K562 (cell line): ENCODE data around the gene CRIM1. TPM values are rescaled to one million over a fixed set of nuclear protein-coding genes. Genes with fewer than 3 reads are reported as not detected.

Experiments used
- ATAC-seq: fragments of 200-7000 bp; cut with Tn5 transposase; 3 replicates; pipeline ENCODE4 v1.9.1; 2020; ENCODE audit warnings: moderate library complexity
- BruUV-seq: library from RNA; stranded (reverse); fragments of 400-500 nt; replicated peaks from 2 replicates; lab custom pipeline; 2021; lab: Mats Ljungman, UMichigan
- CTCF ChIA-PET: fragments of 300-600 bp; formaldehyde crosslinking; extraction: SDS; loops from one replicate; lab custom pipeline; 2021; ENCODE audit warnings: low intra/inter-chr PET ratio; lab: Yijun Ruan, JAX
- POLR2A ChIA-PET: fragments of 300-600, 350-650 bp; sonication (Branson Sonifier 250); formaldehyde crosslinking; extraction: SDS; loops from one replicate; lab custom pipeline; 2021; ENCODE audit warnings: antibody characterized with exemption, inconsistent platforms; lab: Yijun Ruan, JAX
- DNase-seq, 4 experiments: peaks; one replicate each; pipeline versions ENCODE4 v3.0.0 to v3.0.0-alpha.2; 2011 to 2018; ENCODE audit warnings: low spot score in 3 of 4, mixed read lengths in 3 of 4; ENCODE audit errors: extremely low read depth in 1 of 4
- FAIRE-seq: peaks from 2 replicates; lab custom pipeline; 2011; peaks lifted over from hg19 to GRCh38; lab: Jason Lieb, UNC
- H2AFZ ChIP-seq: 2 replicates; pipeline ENCODE4 v1.6.0; 2011; ENCODE audit warnings: low read depth, low read length, control low read depth, inconsistent platforms
- H3K27ac ChIP-seq: fragments of 200-600 bp; 3 replicates; pipeline ENCODE4 v1.8.0; 2011; ENCODE audit warnings: low read depth, mild to moderate bottlenecking, control low read depth, inconsistent platforms, low read length, moderate library complexity, mixed read lengths; ENCODE audit errors: extremely low read depth
- H3K27me3 ChIP-seq, 2 experiments: fragments of 300-600 bp in 1 of 2; 2 replicates in 1 of 2; 3 replicates in 1 of 2; pipeline versions ENCODE4 v1.6.0 to v1.8.0; 2011; ENCODE audit warnings: inconsistent platforms in 2 of 2, low read length in 2 of 2, mild to moderate bottlenecking in 1 of 2, mixed read lengths in 1 of 2, moderate library complexity in 1 of 2; ENCODE audit not compliant: control insufficient read depth in 2 of 2, insufficient read depth in 2 of 2
- H3K36me3 ChIP-seq: fragments of 300-600 bp; 3 replicates; pipeline ENCODE4 v1.8.0; 2011; ENCODE audit warnings: mild to moderate bottlenecking, low read length, inconsistent platforms; ENCODE audit not compliant: control insufficient read depth, insufficient read depth
- H3K4me1 ChIP-seq, 2 experiments: fragments of 200-600 bp in 1 of 2; replicated peaks in 1 of 2; 2 replicates in 1 of 2; 3 replicates in 1 of 2; pipeline versions ENCODE4 v1.5.1 to v1.8.0; 2011; ENCODE audit warnings: inconsistent platforms in 2 of 2, low read length in 2 of 2, mild to moderate bottlenecking in 1 of 2, mixed read lengths in 1 of 2, moderate library complexity in 1 of 2; ENCODE audit not compliant: control insufficient read depth in 2 of 2, insufficient read depth in 2 of 2
- H3K4me2 ChIP-seq: 2 replicates; pipeline ENCODE4 v1.6.1; 2011; ENCODE audit warnings: low read length, control low read depth, inconsistent platforms, mixed read lengths; ENCODE audit not compliant: insufficient read depth
- H3K4me3 ChIP-seq: fragments of 200-600 bp; sonication (generic), shearing (Covaris generic); 2 replicates; pipeline ENCODE4 v1.5.1; 2016; ENCODE audit warnings: control low read depth, inconsistent platforms
- H3K79me2 ChIP-seq: fragments of 200-600 bp; 3 replicates; pipeline ENCODE4 v1.8.0; 2011; ENCODE audit warnings: low read length, inconsistent platforms; ENCODE audit not compliant: control insufficient read depth, insufficient read depth
- H3K9ac ChIP-seq, 2 experiments: 2 replicates each; pipeline versions ENCODE4 v1.6.0 to v1.6.1; 2011; ENCODE audit warnings: low read depth in 2 of 2, low read length in 2 of 2, control low read depth in 1 of 2, inconsistent platforms in 1 of 2, mild to moderate bottlenecking in 1 of 2, mixed read lengths in 1 of 2; ENCODE audit not compliant: insufficient read depth in 1 of 2
- H3K9me1 ChIP-seq: one replicate; pipeline ENCODE4 v1.6.0; 2011; ENCODE audit warnings: inconsistent platforms, mild to moderate bottlenecking, low read length, moderate library complexity; ENCODE audit not compliant: control insufficient read depth, insufficient read depth
- H3K9me3 ChIP-seq: replicated peaks from 2 replicates; pipeline ENCODE4 v1.5.1; 2011; ENCODE audit warnings: low read depth, low read length, inconsistent platforms; ENCODE audit not compliant: control insufficient read depth, insufficient read depth
- H4K20me1 ChIP-seq: replicated peaks from 2 replicates; pipeline ENCODE4 v1.6.1; 2011; ENCODE audit warnings: low read length, inconsistent platforms, mixed read lengths; ENCODE audit not compliant: control insufficient read depth, insufficient read depth
- ARNT ChIP-seq, 2 experiments: fragments of 450-650 bp; IDR thresholded peaks; 2 replicates each; pipeline ENCODE4 v1.6.1; 2016; ENCODE audit warnings: mild to moderate bottlenecking in 1 of 2
- E2F3 ChIP-seq: fragments of 250-450 bp; sonication (Bioruptor Pico); IDR thresholded peaks from 2 replicates; pipeline ENCODE4 v1.4.0; 2020; ENCODE audit warnings: mild to moderate bottlenecking
- FOXA1 ChIP-seq: fragments of 450-650 bp; IDR thresholded peaks from 2 replicates; pipeline ENCODE4 v1.6.1; 2016; ENCODE audit warnings: mild to moderate bottlenecking, borderline replicate concordance
- GATAD2B ChIP-seq: fragments of 450-650 bp; IDR thresholded peaks from 2 replicates; pipeline ENCODE4 v1.6.1; 2017; ENCODE audit warnings: mild to moderate bottlenecking, borderline replicate concordance
- HCFC1 ChIP-seq: IDR thresholded peaks from 2 replicates; pipeline ENCODE4 v1.6.1; 2012; ENCODE audit warnings: low read depth, low read length, improper control_type of control experiment
- KDM4B ChIP-seq, 2 experiments: fragments of 450-650 bp in 1 of 2; sonication (generic) in 1 of 2; IDR thresholded peaks; 2 replicates each; pipeline ENCODE4 v1.6.1; 2016 to 2017; ENCODE audit warnings: borderline replicate concordance in 2 of 2, antibody characterized with exemption in 1 of 2, low read depth in 1 of 2, mild to moderate bottlenecking in 1 of 2
- PHF20 ChIP-seq: fragments of 450-650 bp; IDR thresholded peaks from 2 replicates; pipeline ENCODE4 v1.6.1; 2018; ENCODE audit not compliant: partially characterized antibody
- POLR2AphosphoS5 ChIP-seq: IDR thresholded peaks from 2 replicates; pipeline ENCODE4 v1.6.1; 2011; ENCODE audit warnings: mild to moderate bottlenecking, low read depth, low read length, moderate library complexity; ENCODE audit not compliant: control insufficient read depth, insufficient read depth
- RB1 ChIP-seq: fragments of 450-650 bp; IDR thresholded peaks from 2 replicates; pipeline ENCODE4 v1.6.1; 2017; ENCODE audit warnings: low read depth, mild to moderate bottlenecking
- RFX1 ChIP-seq: fragments of 450-650 bp; IDR thresholded peaks from 2 replicates; pipeline ENCODE4 v1.6.1; 2016; ENCODE audit warnings: mild to moderate bottlenecking, moderate library complexity
- RFX7 ChIP-seq: fragments of 250-450 bp; sonication (Bioruptor Pico); IDR thresholded peaks from 2 replicates; pipeline ENCODE4 v1.5.1; 2021; ENCODE audit warnings: mild to moderate bottlenecking
- TBL1XR1 ChIP-seq, 2 experiments: IDR thresholded peaks; 2 replicates each; pipeline ENCODE4 v1.6.1; 2012; ENCODE audit warnings: improper control_type of control experiment in 2 of 2, low read length in 2 of 2, mild to moderate bottlenecking in 1 of 2
- THRAP3 ChIP-seq: fragments of 450-650 bp; IDR thresholded peaks from 2 replicates; pipeline ENCODE4 v1.6.1; 2016; ENCODE audit warnings: mild to moderate bottlenecking, inconsistent platforms, borderline replicate concordance
- YBX1 ChIP-seq: fragments of 450-650 bp; IDR thresholded peaks from 2 replicates; pipeline ENCODE4 v1.7.1; 2016; ENCODE audit warnings: mild to moderate bottlenecking
- ZKSCAN8 ChIP-seq: fragments of 200-800 bp; sonication (Bioruptor generic); IDR thresholded peaks from 2 replicates; pipeline ENCODE4 v1.6.1; 2016; ENCODE audit warnings: missing genetic modification characterization, missing compliant biosample characterization
- ZNF24 ChIP-seq: fragments of 450-650 bp; IDR thresholded peaks from 2 replicates; pipeline ENCODE4 v1.6.1; 2016
- ZNF408 ChIP-seq: fragments of 250-450 bp; sonication (Bioruptor Pico); IDR thresholded peaks from 2 replicates; pipeline ENCODE4 v1.4.0; 2020; ENCODE audit warnings: low read depth, mild to moderate bottlenecking, moderate library complexity
- ZNF431 ChIP-seq: sonication (generic); formaldehyde crosslinking; IDR thresholded peaks from 2 replicates; pipeline ENCODE4 v1.8.0; 2022; ENCODE audit warnings: mild to moderate bottlenecking, missing genetic modification reagents
- WGBS: fragments of 100-300 bp; shearing (Covaris generic); methylation state at CpG from one replicate; pipeline ENCODE4 v1.1.6; 2016; ENCODE audit warnings: low coverage, mixed read lengths; ENCODE audit not compliant: insufficient coverage; ENCODE audit errors: missing lambda C conversion rate; 5-methylcytosine and 5-hydroxymethylcytosine counted together
- in situ Hi-C: fragments of 300-500 bp; cut with MboI; formaldehyde crosslinking; loops from 4 replicates; pipeline ENCODE4 v1.15.0; 2018; ENCODE audit warnings: inconsistent platforms, mixed read lengths
- intact Hi-C: fragments of 100-400 bp; cut with micrococcal nuclease; formaldehyde crosslinking; loops from 2 replicates; pipeline ENCODE4 v1.14.2; 2022
- polyA plus RNA-seq, 8 experiments: library from polyadenylated mRNA; depleted of rRNA in 4 of 8; stranded (reverse) in 5 of 8; unstranded in 3 of 8; fragments of >200 nt; fragmentation: Nextera tagmentation in 2 of 8; fragmentation: Illumina TruSeq in 1 of 8; extraction: Ambion mirVana in 2 of 8; extraction: Trizol in 1 of 8; gene quantifications; 2 replicates each; pipeline versions ENCODE4 v1.2.1 to v1.2.3, GENCODE V29; 2011 to 2014; ENCODE audit warnings: inconsistent platforms in 1 of 8, missing spikeins in 1 of 8
- total RNA-seq, 7 experiments: library from RNA; depleted of rRNA in 6 of 7; stranded (reverse); fragments of >200 nt in 6 of 7; fragmentation: Illumina TruSeq in 2 of 7; extraction: Trizol in 2 of 7; gene quantifications; 2 replicates each; pipeline versions ENCODE4 v1.2.1 to v1.2.3, GENCODE V29; 2011 to 2021; ENCODE audit warnings: low replicate concordance in 1 of 7
- TF ChIP-seq, protein P1 (sequence below): fragments of 200-800 bp; sonication (Bioruptor generic); IDR thresholded peaks from 2 replicates; pipeline ENCODE4 v1.6.1; 2017; ENCODE audit warnings: missing genetic modification characterization, missing compliant biosample characterization

CRIM1 gene
- total and polyA plus RNA-seq, 9 of the 15 experiments (the other 6 are each of a cell fraction or from before 2014, with no cell fraction given): 0.01 to 0.36 (median 0.06) TPM; not detected in 1

DNA sequence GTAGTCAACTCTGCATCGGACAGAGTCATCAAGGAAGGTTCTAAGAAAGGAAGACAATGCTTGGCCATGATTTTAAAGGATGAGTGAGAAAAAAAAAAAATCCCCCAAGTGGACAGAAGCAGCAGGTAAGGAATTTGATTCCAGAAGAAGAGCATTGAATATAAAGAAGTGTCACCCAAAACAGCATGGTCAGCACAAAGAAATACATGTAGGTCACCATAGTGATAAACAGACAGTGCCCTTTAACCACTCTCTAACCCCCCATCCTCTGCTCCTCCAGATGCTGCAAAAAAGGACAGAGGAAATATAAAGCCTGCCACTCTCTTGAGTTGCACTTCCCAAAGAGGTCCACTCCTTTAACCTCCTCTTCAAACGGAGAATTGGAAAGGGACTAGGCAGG lies 219.0 kb downstream of the CRIM1 start (continued):
- no peak for TF ChIP-seq KDM4B (IDR thresholded peaks at IDR 0.05; ENCODE audit: borderline replicate concordance in 2 of 2, low read depth in 1 of 2)

GRCh38 chr2:36577884-36578283 lies 222.3 kb downstream of the CRIM1 start:
- BruUV-seq: no TSS peak
- FAIRE-seq: no peak
- Histone ChIP-seq H3K4me3 (no peak overlapping the region), H3K9me1 (no peaks in the 10 kb centered on the region), H3K27me3 (no peaks in the 10 kb centered on the region), H3K36me3 (peaks cover 58% of the 10 kb centered on the region), H4K20me1 (no peaks in the 10 kb centered on the region), H3K9me3 (no peaks in the 10 kb centered on the region), H3K9ac (no peak overlapping the region)
- in situ Hi-C loops: no loop called here
- no peak for DNase-seq
- TF ChIP-seq E2F3: no peak
- TF ChIP-seq, protein P1, sequence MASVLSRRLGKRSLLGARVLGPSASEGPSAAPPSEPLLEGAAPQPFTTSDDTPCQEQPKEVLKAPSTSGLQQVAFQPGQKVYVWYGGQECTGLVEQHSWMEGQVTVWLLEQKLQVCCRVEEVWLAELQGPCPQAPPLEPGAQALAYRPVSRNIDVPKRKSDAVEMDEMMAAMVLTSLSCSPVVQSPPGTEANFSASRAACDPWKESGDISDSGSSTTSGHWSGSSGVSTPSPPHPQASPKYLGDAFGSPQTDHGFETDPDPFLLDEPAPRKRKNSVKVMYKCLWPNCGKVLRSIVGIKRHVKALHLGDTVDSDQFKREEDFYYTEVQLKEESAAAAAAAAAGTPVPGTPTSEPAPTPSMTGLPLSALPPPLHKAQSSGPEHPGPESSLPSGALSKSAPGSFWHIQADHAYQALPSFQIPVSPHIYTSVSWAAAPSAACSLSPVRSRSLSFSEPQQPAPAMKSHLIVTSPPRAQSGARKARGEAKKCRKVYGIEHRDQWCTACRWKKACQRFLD: no peak
- no peak for TF ChIP-seq ZKSCAN8 (CRISPR knock-in tag)
- TF ChIP-seq FOXA1: no peak
- no peak for TF ChIP-seq PHF20
- no peak for TF ChIP-seq ZNF431 (CRISPR knock-in tag)
- no peak for TF ChIP-seq HCFC1
- no peak for TF ChIP-seq ZNF24
- no peak for TF ChIP-seq TBL1XR1 (IDR thresholded peaks at IDR 0.05; ENCODE audit: low read length in 2 of 2)
- TF ChIP-seq YBX1: no peak
- no peak for TF ChIP-seq RFX7 (CRISPR knock-in tag)
- TF ChIP-seq GATAD2B: no peak
- no peak for TF ChIP-seq THRAP3
- no peak for TF ChIP-seq RB1
- TF ChIP-seq ARNT (IDR thresholded peaks at IDR 0.05): no peak
- no peak for TF ChIP-seq RFX1
- TF ChIP-seq POLR2AphosphoS5: no peak
- no peak for TF ChIP-seq ZNF408 (CRISPR knock-in tag)
- TF ChIP-seq, all 486 proteins: peak for 0
- Histone ChIP-seq H3K4me2 (no peak overlapping the region), H2AFZ (no peak overlapping the region), H3K27ac (no peak overlapping the region), H3K4me1 (no peaks in the 10 kb centered on the region), H3K79me2 (no peaks in the 10 kb centered on the region)
- CTCF ChIA-PET: no interaction called here
- WGBS: 71% methylated on average over 2 of the region's 2 CpGs
- no peak for ATAC-seq
- POLR2A ChIA-PET: no interaction called here
- intact Hi-C loops: no loop called here
